HG02852 (cell line): Measurements from ENCODE around the gene ANKRD40.

Experiments
- ATAC-seq: cut with Tn5 transposase; IDR thresholded peaks from one replicate; pipeline ENCODE4 v1.9.1; 2021; ENCODE audit warnings: mild to moderate bottlenecking, moderate library complexity; ENCODE audit not compliant: unreplicated experiment

ANKRD40 gene

DNA sequence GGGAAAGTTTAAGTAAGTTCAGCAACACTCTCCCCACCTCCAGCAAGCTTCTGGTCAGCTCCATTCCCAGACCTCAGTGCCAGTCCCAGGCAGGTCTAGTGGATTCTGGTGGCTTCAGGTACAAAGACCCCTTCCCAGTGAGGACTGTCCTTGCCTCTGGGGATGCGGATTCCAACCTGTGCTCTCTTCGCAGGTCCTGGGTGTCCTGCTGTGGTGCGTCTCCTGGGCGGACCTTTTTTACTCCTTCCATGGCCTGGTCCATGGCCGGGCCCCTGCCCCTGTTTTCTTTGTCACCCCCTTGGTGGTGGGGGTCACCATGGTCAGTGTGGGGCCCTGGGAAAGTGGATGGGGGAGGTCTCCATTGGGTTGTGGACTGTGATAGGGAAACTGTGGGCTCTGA lies 51.2 kb downstream of the ANKRD40 start:
- ATAC-seq, result no peak

DNA sequence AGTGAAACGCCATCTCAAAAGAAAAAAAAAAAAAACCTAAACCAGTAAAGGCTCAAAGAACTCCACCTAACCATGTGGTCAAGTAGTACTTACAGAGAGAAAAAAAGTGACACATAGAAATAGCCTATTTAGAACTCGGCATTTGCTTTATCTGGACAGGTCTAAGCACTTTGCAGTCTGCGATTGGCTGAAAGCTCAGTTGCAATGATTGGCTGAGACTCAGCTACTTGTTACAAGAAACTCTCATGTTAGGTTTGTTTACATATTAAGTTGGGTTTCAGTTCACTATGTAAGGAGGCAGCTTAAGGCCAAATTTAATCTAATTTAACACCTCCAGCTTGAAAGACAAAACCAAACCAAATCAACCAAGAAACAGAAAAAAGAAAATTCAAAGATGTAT lies 54.0 kb downstream of the ANKRD40 start:
- no peak for ATAC-seq

DNA sequence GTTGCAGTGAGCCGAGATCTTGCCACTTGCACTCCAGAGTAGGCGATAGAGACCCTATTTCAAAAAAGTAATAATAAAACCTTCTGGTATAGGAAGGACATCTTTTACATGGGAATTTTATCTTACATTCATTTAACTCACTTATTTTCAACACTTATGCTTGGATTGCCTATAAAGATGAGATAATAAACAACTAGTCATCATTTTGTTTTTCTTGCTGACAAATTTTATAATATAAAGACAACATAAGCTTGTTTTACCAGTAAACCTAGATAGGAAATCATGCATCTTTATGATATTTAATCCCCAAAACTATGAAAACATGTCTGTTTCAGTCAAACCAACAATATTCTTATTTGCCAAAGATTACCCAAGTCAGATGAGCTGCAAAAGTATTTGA lies 56.1 kb downstream of the ANKRD40 start:
- ATAC-seq, result no peak

DNA sequence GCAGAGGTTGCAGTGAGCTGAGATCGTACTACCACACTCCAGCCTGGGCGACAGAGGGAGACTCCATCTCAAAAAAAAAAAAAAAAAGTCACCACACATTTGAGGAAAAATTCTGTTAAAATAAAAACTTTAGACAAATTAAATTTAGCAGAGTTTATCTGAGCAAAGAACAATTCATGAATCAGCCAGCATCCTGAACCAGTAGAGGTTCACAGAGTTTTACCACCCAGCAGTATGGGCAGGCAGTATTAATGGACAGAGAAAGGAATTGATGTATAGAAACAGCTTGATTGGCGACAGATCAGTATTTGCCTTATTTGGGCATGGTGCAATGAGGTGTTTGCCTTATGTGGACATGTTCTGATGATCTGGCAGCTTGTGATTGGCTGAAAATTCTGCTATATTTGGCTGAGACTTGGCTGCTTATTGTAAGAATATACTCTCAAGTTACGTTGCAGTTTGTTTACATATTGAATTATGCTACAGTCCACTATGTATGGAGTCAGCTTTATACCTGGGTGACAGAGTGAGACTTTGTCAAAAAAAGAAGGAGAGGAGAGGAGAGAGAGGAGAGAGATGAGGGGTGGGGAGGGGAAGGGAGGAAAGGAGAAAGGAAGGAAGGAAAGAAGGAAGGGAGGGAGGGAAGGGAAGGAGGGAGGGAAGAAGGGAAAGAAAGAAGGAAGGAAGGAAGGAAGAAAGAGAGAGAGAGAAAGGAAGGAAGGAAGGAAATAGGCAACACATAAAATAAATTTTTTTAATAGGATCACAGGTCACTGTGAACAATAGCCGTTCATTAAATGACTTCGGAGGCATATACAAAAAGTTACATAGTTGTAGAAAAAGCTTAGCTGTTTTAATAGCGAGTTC lies 58.4 kb downstream of the ANKRD40 start:
- ATAC-seq, result no peak

DNA sequence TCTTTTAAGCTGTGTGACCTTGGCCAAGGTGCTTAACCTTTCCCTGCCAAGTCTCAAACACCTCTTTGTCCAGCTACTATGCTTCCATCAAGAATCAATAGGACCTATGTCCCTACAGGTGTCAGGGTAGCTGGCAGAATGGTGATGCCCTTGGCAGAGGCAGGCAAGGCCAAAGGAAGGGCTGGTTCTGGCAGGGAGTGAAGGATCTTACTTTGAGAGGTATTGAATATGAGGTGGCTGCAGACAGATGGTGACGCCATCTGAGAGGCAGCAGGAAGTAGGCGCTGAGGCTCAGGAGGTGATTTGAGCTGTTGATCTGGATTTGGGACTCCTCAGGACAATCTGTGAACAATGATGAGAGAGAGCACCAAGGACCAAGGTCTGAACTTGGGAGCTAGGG lies 60.5 kb downstream of the ANKRD40 start:
- ATAC-seq, result no peak

DNA sequence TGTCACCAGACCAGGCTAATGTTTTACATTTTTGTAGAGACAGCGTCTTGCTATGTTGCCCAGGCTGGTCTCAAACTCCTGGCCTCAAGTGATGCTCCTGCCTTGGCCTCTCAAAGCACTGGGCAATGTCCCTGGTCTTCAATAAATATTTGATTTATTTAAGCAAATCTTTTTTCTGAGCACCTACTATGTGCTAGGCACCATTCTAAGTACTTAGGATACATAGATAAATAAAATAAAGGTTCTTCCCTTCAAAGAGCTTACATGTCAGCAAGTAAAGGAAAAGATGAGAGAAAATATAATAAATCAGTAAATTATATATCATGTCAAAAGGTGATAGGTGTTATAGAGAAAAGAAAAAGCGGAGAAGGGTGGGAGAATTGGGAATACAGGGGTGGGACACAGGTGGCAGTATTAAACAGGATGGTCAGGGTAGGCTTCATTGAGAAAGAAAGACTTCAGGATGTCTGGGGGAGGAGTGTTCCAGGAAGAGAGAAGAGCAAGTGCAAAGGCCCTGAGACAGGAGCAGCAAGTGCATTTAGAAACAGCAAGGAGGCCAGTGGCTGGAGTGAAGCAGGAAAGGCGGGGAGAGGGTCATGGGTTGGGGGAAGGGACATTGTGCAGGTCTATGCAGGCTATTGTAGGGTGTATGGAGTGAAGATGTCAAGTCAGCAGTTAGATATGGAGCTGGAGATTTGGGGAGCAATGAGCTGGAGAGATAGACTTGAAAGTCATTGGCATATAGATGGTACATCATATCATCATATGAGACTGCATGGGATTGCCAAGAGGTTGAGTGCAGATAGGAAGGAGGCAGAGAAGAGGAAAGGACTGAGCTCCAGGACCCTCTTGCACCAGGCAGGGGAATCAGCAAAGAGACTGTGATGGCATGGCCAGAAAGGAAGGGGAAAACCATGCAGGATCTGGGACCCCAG lies 61.7 kb downstream of the ANKRD40 start:
- no peak for ATAC-seq
